IMR-90 (cell line): ENCODE measurements around the gene KLRF2. TPM values are rescaled to one million over a fixed set of nuclear protein-coding genes. Genes with fewer than 3 reads are reported as not detected.

Source experiments
- ATAC-seq: fragments of 200-7000 bp; cut with Tn5 transposase; 2 replicates; pipeline ENCODE4 v1.9.1; 2020; ENCODE audit warnings: low read depth, mild to moderate bottlenecking, moderate library complexity
- BruUV-seq: library from RNA; stranded (reverse); fragments of 400-500 nt; replicated peaks from 2 replicates; lab custom pipeline; 2021; lab: Mats Ljungman, UMichigan
- CTCF ChIA-PET: fragments of 300-600 bp; formaldehyde crosslinking; extraction: SDS; loops from one replicate; lab custom pipeline; 2021; ENCODE audit warnings: antibody characterized with exemption; lab: Yijun Ruan, JAX
- POLR2A ChIA-PET: fragments of 300-600 bp; sonication (Branson Sonifier 250); formaldehyde crosslinking; loops from one replicate; lab custom pipeline; 2022; ENCODE audit warnings: antibody characterized with exemption; ENCODE audit not compliant: unreplicated experiment; lab: Charles Lee
- DNase-seq: peaks from one replicate; pipeline ENCODE4 v3.0.0; 2013
- H2AFZ ChIP-seq: replicated peaks from 2 replicates; pipeline ENCODE3; 2013; ENCODE audit warnings: low read length, mild to moderate bottlenecking; ENCODE audit not compliant: poor library complexity
- H2AK5ac ChIP-seq: 2 replicates; pipeline ENCODE4 v1.6.1; 2013; ENCODE audit warnings: low read depth, low read length, inconsistent platforms
- H2AK9ac ChIP-seq: replicated peaks from 2 replicates; pipeline ENCODE3; 2013; ENCODE audit warnings: mild to moderate bottlenecking, low read depth, low read length, moderate library complexity; ENCODE audit not compliant: poor library complexity
- H2BK120ac ChIP-seq: 2 replicates; pipeline ENCODE4 v1.6.1; 2013; ENCODE audit warnings: low read depth, low read length, inconsistent platforms
- H2BK15ac ChIP-seq: 3 replicates; pipeline ENCODE4 v1.6.1; 2013; ENCODE audit warnings: low read depth, low read length, inconsistent platforms
- H2BK20ac ChIP-seq: 2 replicates; pipeline ENCODE4 v1.6.1; 2013; ENCODE audit warnings: low read depth, mild to moderate bottlenecking, inconsistent platforms, low read length, moderate library complexity
- H2BK5ac ChIP-seq: 2 replicates; pipeline ENCODE4 v1.6.1; 2013; ENCODE audit warnings: mild to moderate bottlenecking, low read depth, low read length, inconsistent platforms; ENCODE audit not compliant: poor library complexity, severe bottlenecking
- H3K14ac ChIP-seq: replicated peaks from 2 replicates; pipeline ENCODE4 v1.6.1; 2013; ENCODE audit warnings: low read depth, low read length, inconsistent platforms
- H3K18ac ChIP-seq: 2 replicates; pipeline ENCODE4 v1.6.1; 2013; ENCODE audit warnings: low read depth, low read length, control low read depth
- H3K23ac ChIP-seq: 2 replicates; pipeline ENCODE4 v1.6.1; 2013; ENCODE audit warnings: low read depth, low read length, inconsistent platforms
- H3K27ac ChIP-seq: 2 replicates; pipeline ENCODE4 v1.5.1; 2013; ENCODE audit warnings: mild to moderate bottlenecking, control low read depth, low read length; ENCODE audit not compliant: insufficient read depth
- H3K27me3 ChIP-seq: 2 replicates; pipeline ENCODE4 v1.6.1; 2013; ENCODE audit warnings: low read length; ENCODE audit not compliant: control insufficient read depth, insufficient read depth
- H3K36me3 ChIP-seq: 2 replicates; pipeline ENCODE4 v1.6.1; 2013; ENCODE audit warnings: low read length, mixed read lengths; ENCODE audit not compliant: control insufficient read depth, insufficient read depth
- H3K4ac ChIP-seq: 2 replicates; pipeline ENCODE4 v1.6.1; 2013; ENCODE audit warnings: low read depth, low read length, inconsistent platforms
- H3K4me1 ChIP-seq: 2 replicates; pipeline ENCODE4 v1.6.1; 2013; ENCODE audit warnings: low read length, mixed read lengths; ENCODE audit not compliant: control insufficient read depth, insufficient read depth
- H3K4me2 ChIP-seq: 2 replicates; pipeline ENCODE4 v1.6.1; 2013; ENCODE audit warnings: low read depth, mild to moderate bottlenecking, control low read depth, low read length, moderate library complexity
- H3K4me3 ChIP-seq: 2 replicates; pipeline ENCODE4 v1.5.1; 2013; ENCODE audit warnings: low read depth, mild to moderate bottlenecking, control low read depth, low read length, moderate library complexity; ENCODE audit not compliant: insufficient read depth
- H3K56ac ChIP-seq: 2 replicates; pipeline ENCODE4 v1.6.1; 2013; ENCODE audit warnings: low read length, inconsistent platforms; ENCODE audit not compliant: insufficient read depth; ENCODE audit errors: extremely low read depth
- H3K79me1 ChIP-seq, 2 experiments: 2 replicates each; pipeline ENCODE4 v1.6.1; 2013; ENCODE audit warnings: low read length in 2 of 2, inconsistent platforms in 1 of 2, low read depth in 1 of 2
- H3K9ac ChIP-seq: 2 replicates; pipeline ENCODE4 v1.6.1; 2013; ENCODE audit warnings: low read depth, low read length, control low read depth
- H3K9me1 ChIP-seq: 2 replicates; pipeline ENCODE4 v1.6.1; 2013; ENCODE audit warnings: low read length, inconsistent platforms; ENCODE audit not compliant: insufficient read depth
- H3K9me3 ChIP-seq: 2 replicates; pipeline ENCODE4 v1.6.1; 2013; ENCODE audit warnings: low read length; ENCODE audit not compliant: control insufficient read depth, insufficient read depth
- H4K20me1 ChIP-seq: 2 replicates; pipeline ENCODE4 v1.6.1; 2013; ENCODE audit warnings: low read length, inconsistent platforms; ENCODE audit not compliant: insufficient read depth
- H4K5ac ChIP-seq: 2 replicates; pipeline ENCODE4 v1.6.1; 2013; ENCODE audit warnings: mild to moderate bottlenecking, low read depth, low read length, control low read depth
- H4K8ac ChIP-seq, 2 experiments: 2 replicates each; pipeline ENCODE4 v1.6.1; 2013; ENCODE audit warnings: low read depth in 2 of 2, low read length in 2 of 2, control low read depth in 1 of 2, inconsistent platforms in 1 of 2
- H4K91ac ChIP-seq: 2 replicates; pipeline ENCODE4 v1.6.1; 2013; ENCODE audit warnings: low read depth, low read length, inconsistent platforms; ENCODE audit not compliant: insufficient read depth
- CTCF ChIP-seq: conservative IDR thresholded peaks from 2 replicates; pipeline ENCODE4 v1.5.1; 2012; ENCODE audit warnings: mild to moderate bottlenecking, low read depth, low read length, improper control_type of control experiment
- RCOR1 ChIP-seq: IDR thresholded peaks from 2 replicates; pipeline ENCODE4 v1.6.1; 2012; ENCODE audit warnings: mild to moderate bottlenecking, low read length, improper control_type of control experiment; ENCODE audit not compliant: insufficient replicate concordance
- SMC3 ChIP-seq: fragments of 150-350 bp; IDR thresholded peaks from 2 replicates; pipeline ENCODE4 v1.6.1; 2016; ENCODE audit warnings: low read depth, mild to moderate bottlenecking, antibody characterized with exemption, low read length, moderate library complexity
- WGBS, 2 experiments: methylation state at CpG; one replicate each; pipeline versions ENCODE4 v1.1.5 to v1.1.7; 2013; ENCODE audit warnings: missing lambda C conversion rate in 2 of 2; ENCODE audit not compliant: insufficient read length in 1 of 2; ENCODE audit errors: extremely low coverage in 2 of 2; 5-methylcytosine and 5-hydroxymethylcytosine counted together
- dilution Hi-C: fragments of 300-500 bp; cut with HindIII; formaldehyde crosslinking; loops from one replicate; pipeline ENCODE4 v1.14.3; 2018; ENCODE audit warnings: low sequenced_read_pairs; ENCODE audit not compliant: unreplicated experiment
- in situ Hi-C: fragments of 300-500 bp; cut with MboI; formaldehyde crosslinking; loops from 3 replicates; pipeline ENCODE4 v1.14.3; 2019; ENCODE audit warnings: low sequenced_read_pairs, inconsistent platforms, mixed read lengths
- intact Hi-C: fragments of 100-400 bp; cut with micrococcal nuclease; formaldehyde crosslinking; loops from 2 replicates; pipeline ENCODE4 v1.10.0; 2022
- polyA plus RNA-seq, 3 experiments: library from polyadenylated mRNA; depleted of rRNA; stranded (reverse); fragments of >200 nt; gene quantifications; 2 replicates each; pipeline ENCODE4 v1.2.3, GENCODE V29; 2012; ENCODE audit warnings: low replicate concordance in 1 of 3
- total RNA-seq: library from RNA; depleted of rRNA; stranded (reverse); fragments of >200 nt; gene quantifications from 2 replicates; pipeline ENCODE4 v1.2.3, GENCODE V29; 2012

KLRF2 gene
- total and polyA plus RNA-seq, 2 of the 4 experiments (the other 2 are of a cell fraction), result not detected

- Histone ChIP-seq H3K23ac (no peak overlapping the region), H3K79me1 (no peaks in the 10 kb centered on the region), H2BK15ac (no peak overlapping the region), H3K9me1 (no peaks in the 10 kb centered on the region), H2BK5ac (no peak overlapping the region), H4K8ac (no peak overlapping the region), H2AK5ac (no peak overlapping the region), H2BK20ac (no peak overlapping the region), H3K4ac (no peak overlapping the region), H3K9ac (no peak overlapping the region), H4K5ac (no peak overlapping the region), H4K91ac (no peak overlapping the region), H3K18ac (no peak overlapping the region), H3K9me3 (no peaks in the 10 kb centered on the region), H3K4me2 (no peak overlapping the region), H3K4me3 (no peak overlapping the region), H2AFZ (no peak overlapping the region), H3K36me3 (no peaks in the 10 kb centered on the region), H3K56ac (no peak overlapping the region), H2AK9ac (no peak overlapping the region), H3K14ac (no peak overlapping the region), H3K4me1 (no peaks in the 10 kb centered on the region), H3K27me3 (no peaks in the 10 kb centered on the region; the same call in none of the 2 replicates), H4K20me1 (no peaks in the 10 kb centered on the region), H2BK120ac (no peak overlapping the region), H3K27ac (no peak overlapping the region)
- WGBS, 2 experiments, result 40% methylated on average over 1 of the region's 5 CpGs; no CpG with 5 or more reads in 1 of the 2 experiments
- in situ Hi-C loops (no loop called here), dilution Hi-C loops (no loop called here), intact Hi-C loops (no loop called here)
- BruUV-seq, result no TSS peak
- ChIA-PET CTCF (no interaction called here), POLR2A (no interaction called here)
- no peak for TF ChIP-seq SMC3
- TF ChIP-seq RCOR1, result no peak
- no peak for TF ChIP-seq CTCF
- ATAC-seq (no peak), DNase-seq (no peak)
Measured at GRCh38 chr12:9848899-9849298, 32.4 kb upstream of the KLRF2 start.
